Karpas-422 (cell line): Measurements from ENCODE around the gene ZACN. TPM values are rescaled to one million over a fixed set of nuclear protein-coding genes. Genes with fewer than 3 reads are reported as not detected.
A peak's percentile ranks its signal among the peaks of the same experiment; 100 is the strongest.

Experiments used
- DNase-seq: peaks from one replicate; pipeline ENCODE4 v3.0.0-alpha.2; 2015
- H2AFZ ChIP-seq: fragments of 200-600 bp; sonication (generic); 2 replicates; pipeline ENCODE4 v1.6.1; 2014; ENCODE audit warnings: antibody characterized with exemption, low read length, mixed read lengths
- H3K27ac ChIP-seq: fragments of 200-600 bp; sonication (generic); 2 replicates; pipeline ENCODE4 v1.5.1; 2014; ENCODE audit warnings: mild to moderate bottlenecking, low read length, moderate library complexity
- H3K27me3 ChIP-seq: fragments of 200-600 bp; sonication (generic); 2 replicates; pipeline ENCODE4 v1.6.1; 2014; ENCODE audit warnings: low read length, mixed read lengths
- H3K36me3 ChIP-seq: fragments of 200-600 bp; sonication (generic); 2 replicates; pipeline ENCODE4 v1.6.1; 2014; ENCODE audit warnings: low read length, mixed read lengths; ENCODE audit not compliant: insufficient read depth
- H3K4me1 ChIP-seq: fragments of 200-600 bp; sonication (generic); 2 replicates; pipeline ENCODE4 v1.6.1; 2014; ENCODE audit warnings: mild to moderate bottlenecking, low read length, mixed read lengths
- H3K4me2 ChIP-seq: fragments of 200-600 bp; sonication (generic); 2 replicates; pipeline ENCODE4 v1.6.1; 2014; ENCODE audit warnings: low read length, low read depth, mild to moderate bottlenecking; ENCODE audit not compliant: poor library complexity, severe bottlenecking
- H3K4me3 ChIP-seq: fragments of 200-600 bp; sonication (generic); 2 replicates; pipeline ENCODE4 v1.5.1; 2014; ENCODE audit warnings: mild to moderate bottlenecking, antibody characterized with exemption, low read length, mixed read lengths
- H3K79me2 ChIP-seq: fragments of 200-600 bp; sonication (generic); 2 replicates; pipeline ENCODE4 v1.6.1; 2014; ENCODE audit warnings: mild to moderate bottlenecking, low read length, mixed read lengths
- H3K9ac ChIP-seq: fragments of 200-600 bp; sonication (generic); 2 replicates; pipeline ENCODE4 v1.6.0; 2014; ENCODE audit warnings: low read length
- H3K9me2 ChIP-seq: fragments of 200-600 bp; sonication (generic), shearing (Covaris generic); replicated peaks from 2 replicates; pipeline ENCODE4 v1.6.0; 2014; ENCODE audit warnings: mild to moderate bottlenecking, low read length, moderate library complexity; ENCODE audit not compliant: insufficient read depth
- H3K9me3 ChIP-seq: fragments of 300-700, 200-600 bp; sonication (generic); 2 replicates; pipeline ENCODE4 v1.6.1; 2014; ENCODE audit warnings: low read length, mixed read lengths
- H4K20me1 ChIP-seq: fragments of 200-600 bp; sonication (generic); 2 replicates; pipeline ENCODE4 v1.6.1; 2014; ENCODE audit warnings: mild to moderate bottlenecking, antibody characterized with exemption, low read length, low read depth; ENCODE audit not compliant: insufficient read depth
- total RNA-seq: library from RNA; depleted of rRNA; stranded (reverse); fragments of >200 nt; shearing (Covaris generic); gene quantifications from 2 replicates; pipeline ENCODE4 v1.2.3, GENCODE V29; 2014; ENCODE audit warnings: low replicate concordance

The ZACN gene
- total RNA-seq, 1 experiment from 2014 or later: not detected

DNA sequence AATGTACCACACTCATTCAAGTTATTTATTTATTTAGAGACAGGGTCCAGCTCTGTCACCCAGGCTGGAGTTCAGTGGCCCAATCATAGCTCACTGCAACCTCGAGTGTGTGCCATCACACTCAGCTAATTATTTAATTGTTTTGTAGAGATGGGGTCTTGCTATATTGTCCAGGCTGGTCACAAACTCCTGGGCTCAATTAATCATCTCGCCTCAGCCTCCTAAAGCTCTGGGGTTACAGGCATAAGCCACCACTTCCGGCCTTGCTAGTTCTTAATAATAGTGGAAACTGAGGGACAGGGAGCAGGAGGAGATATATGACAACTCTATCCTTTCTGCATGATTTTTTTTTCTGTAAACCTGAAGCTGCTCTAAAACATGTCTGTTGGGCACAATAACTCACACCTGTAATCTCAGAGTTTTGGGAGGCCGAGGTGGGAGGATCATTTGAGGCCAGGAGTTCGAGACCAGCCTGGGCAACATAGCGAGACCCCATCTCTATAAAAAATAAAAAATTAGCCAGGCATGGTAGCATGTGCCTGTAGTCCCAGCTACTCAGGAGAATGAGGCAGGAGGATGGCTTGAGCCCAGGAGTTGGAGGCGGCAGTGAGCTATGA lies 36.3 kb downstream of the ZACN start:
- DNase-seq: no peak
- Histone ChIP-seq H3K9ac (no peak overlapping the region), H3K9me2 (no peaks in the 10 kb centered on the region), H3K4me3 (no peak overlapping the region), H3K4me1 (no peaks in the 10 kb centered on the region), H2AFZ (no peak overlapping the region), H4K20me1 (no peaks in the 10 kb centered on the region), H3K36me3 (no peaks in the 10 kb centered on the region), H3K4me2 (no peak overlapping the region), H3K27me3 (no peaks in the 10 kb centered on the region), H3K27ac (no peak overlapping the region), H3K9me3 (no peaks in the 10 kb centered on the region), H3K79me2 (no peaks in the 10 kb centered on the region)

DNA sequence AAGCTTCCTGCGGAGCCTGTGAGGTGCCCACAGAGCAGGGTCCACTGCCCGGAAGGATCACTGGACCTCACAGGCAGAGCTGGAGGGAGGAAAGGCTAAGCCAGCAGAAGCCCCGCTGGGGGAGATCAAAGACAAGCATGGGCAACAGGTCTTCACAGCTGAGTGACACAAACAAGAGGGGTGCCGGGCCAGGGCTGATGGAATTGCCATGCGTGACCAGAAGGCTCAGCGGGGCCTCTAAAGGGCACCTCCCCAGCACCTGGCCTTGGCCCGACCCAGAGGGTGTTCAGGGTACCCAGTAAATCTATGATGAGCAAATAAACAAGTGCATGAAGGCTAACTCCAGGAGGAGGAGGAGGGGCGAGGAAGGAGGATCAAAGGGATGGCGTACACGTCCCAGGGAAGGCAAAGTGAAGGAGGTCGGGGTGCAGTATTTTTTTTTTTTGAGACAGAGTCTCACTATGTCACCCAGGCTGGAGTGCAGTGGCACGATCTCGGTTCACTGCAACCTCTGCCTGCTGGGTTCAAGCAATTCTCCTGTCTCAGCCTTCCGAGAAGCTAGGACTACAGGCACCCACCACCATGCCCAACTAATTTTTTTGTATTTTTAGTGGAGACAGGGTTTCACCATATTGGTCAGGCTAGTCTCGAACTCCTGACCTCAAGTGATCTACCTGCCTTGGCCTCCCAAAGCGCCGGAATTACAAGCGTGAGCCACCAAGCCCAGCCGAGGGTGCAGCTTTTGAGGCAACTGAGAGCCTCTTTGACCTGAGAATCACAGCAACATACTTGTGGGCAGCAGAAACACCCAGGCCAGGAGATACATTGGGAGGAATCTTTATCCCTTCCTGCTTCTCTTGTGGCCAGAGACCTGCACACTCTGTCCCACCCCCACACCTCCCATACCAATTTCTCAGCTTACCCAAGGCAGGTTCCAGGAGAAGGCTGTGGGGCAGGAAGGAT lies 40.7 kb downstream of the ZACN start:
- H3K9me3 ChIP-seq: no peaks in the 10 kb centered on the region
- no peak for DNase-seq
- H3K36me3 ChIP-seq: no peaks in the 10 kb centered on the region
- H3K27ac ChIP-seq: no peak overlapping the region
- H3K4me2 ChIP-seq: no peak overlapping the region
- H3K79me2 ChIP-seq: no peaks in the 10 kb centered on the region
- H3K27me3 ChIP-seq: no peaks in the 10 kb centered on the region
- no peak overlapping the region for H3K4me3 ChIP-seq
- H4K20me1 ChIP-seq: no peaks in the 10 kb centered on the region
- no peaks in the 10 kb centered on the region for H3K9me2 ChIP-seq
- no peak overlapping the region for H2AFZ ChIP-seq
- H3K9ac ChIP-seq: no peak overlapping the region
- peaks cover 12% of the 10 kb centered on the region for H3K4me1 ChIP-seq

DNA sequence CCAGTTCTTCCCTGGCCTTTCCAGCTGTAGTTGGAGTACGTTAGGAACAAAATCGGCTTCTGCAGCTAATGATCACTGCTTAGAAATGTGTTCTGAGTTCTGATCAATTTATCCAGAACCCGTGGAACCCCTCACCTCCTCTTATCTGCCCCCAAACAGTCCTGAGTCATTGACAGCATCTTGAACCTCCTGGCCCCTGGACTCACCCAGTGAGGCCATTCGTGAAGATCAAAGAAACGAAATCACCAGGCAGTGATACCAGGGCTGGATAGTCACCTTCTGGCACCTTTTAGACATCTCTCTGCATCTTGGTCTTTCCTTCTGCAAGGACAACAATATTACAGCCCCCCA lies 41.7 kb downstream of the ZACN start:
- Histone ChIP-seq H3K9me2 (no peaks in the 10 kb centered on the region), H3K27ac (no peak overlapping the region), H3K79me2 (no peaks in the 10 kb centered on the region), H3K4me3 (no peak overlapping the region), H3K4me2 (no peak overlapping the region), H3K4me1 (peaks cover 12% of the 10 kb centered on the region), H3K36me3 (no peaks in the 10 kb centered on the region), H4K20me1 (no peaks in the 10 kb centered on the region), H2AFZ (no peak overlapping the region), H3K9ac (no peak overlapping the region), H3K9me3 (no peaks in the 10 kb centered on the region), H3K27me3 (no peaks in the 10 kb centered on the region)
- DNase-seq: no peak

DNA sequence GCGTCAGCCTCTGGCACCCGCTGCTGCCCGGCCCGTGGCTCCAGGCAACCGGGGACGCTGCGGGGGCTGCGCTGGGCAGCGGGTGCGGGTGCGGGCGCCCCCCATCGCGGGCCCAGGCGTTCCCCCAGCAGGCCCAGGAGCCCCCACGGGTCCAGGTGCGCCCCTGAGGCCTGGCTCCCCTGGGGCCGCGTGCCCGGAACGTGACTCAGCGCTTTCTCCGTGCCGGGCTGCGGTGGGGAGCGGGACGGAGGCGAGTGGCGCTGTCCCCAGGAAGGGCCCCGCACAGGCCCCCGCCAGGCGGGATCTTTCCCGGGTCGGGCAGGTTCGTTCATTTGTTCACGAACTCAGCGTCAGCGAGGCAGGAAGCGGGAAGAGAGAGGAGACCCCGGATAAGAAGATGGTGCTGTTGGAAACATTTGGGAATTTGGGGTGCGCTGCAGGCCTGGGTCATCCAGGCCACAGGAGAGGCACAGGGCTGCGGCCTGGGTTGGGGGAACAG lies 43.0 kb downstream of the ZACN start:
- peak overlapping the region; percentile 29; the same call in 1 of the 2 replicates for H3K4me3 ChIP-seq
- no peaks in the 10 kb centered on the region for H3K27me3 ChIP-seq
- no peaks in the 10 kb centered on the region for H4K20me1 ChIP-seq
- no peak for DNase-seq
- H3K4me2 ChIP-seq: peak overlapping the region; percentile 58
- H3K4me1 ChIP-seq: peaks cover 12% of the 10 kb centered on the region
- H3K27ac ChIP-seq: no peak overlapping the region
- no peaks in the 10 kb centered on the region for H3K36me3 ChIP-seq
- no peaks in the 10 kb centered on the region for H3K9me2 ChIP-seq
- H3K9ac ChIP-seq: peak overlapping the region; percentile 47
- H3K9me3 ChIP-seq: no peaks in the 10 kb centered on the region
- H3K79me2 ChIP-seq: no peaks in the 10 kb centered on the region
- H2AFZ ChIP-seq: peak overlapping the region; percentile 71; the same call in 1 of the 2 replicates

DNA sequence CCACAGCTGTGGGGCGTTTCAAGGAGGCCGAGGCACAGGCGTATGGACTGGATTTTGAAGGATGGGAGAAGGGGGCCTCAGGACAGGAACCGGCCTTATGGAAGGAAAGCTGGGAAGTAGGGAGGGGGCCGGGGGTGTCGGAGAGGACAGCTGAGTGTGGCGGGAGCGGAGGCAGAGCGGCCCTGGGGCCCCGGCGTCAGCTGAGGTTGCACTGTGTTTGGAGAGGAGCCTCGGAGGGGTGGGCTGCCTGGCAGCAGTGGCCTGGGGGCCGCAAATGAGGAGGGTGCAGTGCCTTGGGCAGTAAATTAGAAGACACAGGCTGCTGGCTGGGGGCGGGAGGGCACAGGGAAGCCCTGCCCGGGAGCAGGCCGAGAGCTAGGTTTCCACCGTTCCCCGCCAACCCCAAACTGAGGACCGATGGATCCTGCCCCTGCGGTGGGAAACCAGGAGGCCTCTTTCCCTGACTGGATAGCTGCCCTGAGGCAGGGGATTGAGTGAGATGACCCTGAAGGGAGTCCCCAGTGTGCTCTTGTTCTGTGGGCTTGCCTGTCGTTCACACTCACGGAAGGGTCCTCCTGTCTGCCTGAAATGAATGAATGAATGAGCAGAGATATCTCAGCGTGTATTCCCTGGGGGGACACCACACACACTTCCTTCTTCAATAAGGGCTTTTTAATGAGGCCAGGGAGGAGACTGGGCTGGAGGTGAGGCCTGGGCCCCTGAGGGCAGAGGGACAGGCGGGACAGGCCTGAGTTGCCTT lies 43.6 kb downstream of the ZACN start:
- peaks cover 12% of the 10 kb centered on the region for H3K4me1 ChIP-seq
- H3K9me2 ChIP-seq: no peaks in the 10 kb centered on the region
- H3K4me3 ChIP-seq: no peak overlapping the region
- no peaks in the 10 kb centered on the region for H3K27me3 ChIP-seq
- DNase-seq: peak; percentile 56
- H3K27ac ChIP-seq: no peak overlapping the region
- H3K36me3 ChIP-seq: no peaks in the 10 kb centered on the region
- no peaks in the 10 kb centered on the region for H3K9me3 ChIP-seq
- no peak overlapping the region for H3K9ac ChIP-seq
- H4K20me1 ChIP-seq: no peaks in the 10 kb centered on the region
- H2AFZ ChIP-seq: no peak overlapping the region
- H3K4me2 ChIP-seq: no peak overlapping the region
- no peaks in the 10 kb centered on the region for H3K79me2 ChIP-seq

DNA sequence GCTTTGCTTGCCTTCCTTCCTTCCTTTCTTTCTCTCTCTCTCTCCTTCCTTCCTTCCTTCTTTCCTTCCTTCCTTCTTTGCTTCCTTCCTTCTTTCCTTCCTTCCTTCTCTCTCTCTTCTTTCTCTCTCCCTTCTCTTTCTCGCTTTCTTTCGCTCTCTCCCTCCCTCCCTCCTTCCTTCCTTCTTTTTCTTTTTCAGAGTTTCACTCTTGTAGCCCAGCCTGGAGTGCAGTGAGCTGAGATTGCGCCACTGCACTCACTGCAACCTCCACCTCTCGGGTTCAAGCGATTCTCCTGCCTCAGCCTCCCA lies 44.2 kb downstream of the ZACN start:
- Histone ChIP-seq H3K4me3 (no peak overlapping the region), H4K20me1 (no peaks in the 10 kb centered on the region), H3K36me3 (no peaks in the 10 kb centered on the region), H2AFZ (no peak overlapping the region), H3K4me2 (no peak overlapping the region), H3K4me1 (peaks cover 12% of the 10 kb centered on the region), H3K9ac (no peak overlapping the region), H3K27me3 (no peaks in the 10 kb centered on the region), H3K9me3 (no peaks in the 10 kb centered on the region), H3K27ac (no peak overlapping the region), H3K9me2 (no peaks in the 10 kb centered on the region), H3K79me2 (no peaks in the 10 kb centered on the region)
- DNase-seq: no peak

DNA sequence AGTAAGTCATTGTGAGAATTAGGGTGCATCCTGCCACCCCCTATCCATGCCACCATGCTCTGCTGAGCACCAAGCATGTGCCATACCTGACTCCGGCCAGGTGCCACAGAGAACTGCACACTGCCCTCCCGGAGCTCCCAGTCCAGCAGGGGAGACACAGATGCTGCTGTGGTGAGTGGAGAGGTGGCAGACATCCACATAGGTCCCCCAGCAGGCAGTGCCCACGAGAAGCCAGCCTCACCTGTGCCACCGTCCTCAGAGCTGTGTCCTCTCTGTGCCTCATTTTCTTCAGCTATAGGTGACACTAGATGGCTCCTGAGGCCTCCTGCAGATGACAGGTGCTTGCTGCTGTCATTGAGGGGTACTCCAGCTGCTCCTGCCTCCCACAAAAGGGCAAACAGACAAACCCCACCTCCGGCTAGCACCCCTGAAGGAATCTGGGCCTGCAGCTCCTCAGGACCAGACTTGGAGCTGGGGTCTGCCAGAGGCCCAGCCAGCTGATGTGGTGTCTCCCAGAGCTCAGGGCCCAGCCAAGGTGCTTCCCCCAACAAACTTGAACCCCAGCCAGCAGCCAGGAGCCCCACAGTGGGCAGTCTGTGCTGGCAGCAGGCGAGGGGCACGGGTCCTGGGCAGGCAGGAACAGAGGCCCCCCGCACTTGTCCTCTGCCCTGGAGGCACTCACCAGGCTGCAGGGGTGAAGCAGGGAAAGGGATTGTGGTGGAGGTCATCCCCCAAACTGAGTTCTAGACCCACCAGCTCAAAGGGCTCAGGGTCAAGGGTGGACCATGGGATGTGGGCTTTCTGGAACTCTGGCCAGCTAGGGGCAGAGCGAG lies 45.0 kb downstream of the ZACN start:
- no peak overlapping the region for H2AFZ ChIP-seq
- no peak overlapping the region for H3K27ac ChIP-seq
- H3K4me2 ChIP-seq: no peak overlapping the region
- no peaks in the 10 kb centered on the region for H3K9me2 ChIP-seq
- no peak overlapping the region for H3K9ac ChIP-seq
- no peaks in the 10 kb centered on the region for H3K36me3 ChIP-seq
- no peaks in the 10 kb centered on the region for H4K20me1 ChIP-seq
- H3K4me1 ChIP-seq: peaks cover 12% of the 10 kb centered on the region
- no peaks in the 10 kb centered on the region for H3K27me3 ChIP-seq
- no peak overlapping the region for H3K4me3 ChIP-seq
- no peak for DNase-seq
- no peaks in the 10 kb centered on the region for H3K9me3 ChIP-seq
- no peaks in the 10 kb centered on the region for H3K79me2 ChIP-seq
